ENCODE data around the gene ADAMTS5.

Gene ADAMTS5

GRCh38 chr21:26977746-26978145 is 10.9 kb upstream of the ADAMTS5 start:
- Histone ChIP-seq H4K91ac (ENCODE audit: low read length) (no peak overlapping the region), H3K27ac (ENCODE audit: low read length, poor library complexity, severe bottlenecking) (no peak overlapping the region), H3K27me3 (ENCODE audit: control insufficient read depth in 1 of 2, insufficient read depth in 1 of 2, low read length in 2 of 2) (no peaks in the 10 kb centered on the region), H3K4ac (ENCODE audit: low read depth in 1 of 2, low read length in 2 of 2) (no peak overlapping the region), H3K4me3 (ENCODE audit: insufficient read depth in 1 of 2, low read depth in 1 of 2, low read length in 2 of 2) (no peak overlapping the region), H2BK120ac (ENCODE audit: low read depth, low read length) (no peak overlapping the region), H3K23ac (ENCODE audit: low read length in 2 of 2) (no peak overlapping the region), H2BK5ac (ENCODE audit: low read depth, low read length, poor library complexity, severe bottlenecking) (no peak overlapping the region), H3K79me1 (replicated peaks; ENCODE audit: low read length, poor library complexity, severe bottlenecking) (no peaks in the 10 kb centered on the region), H3K14ac (ENCODE audit: low read length in 2 of 2) (no peak overlapping the region), H3K9ac (ENCODE audit: low read length) (no peak overlapping the region), H3K18ac (ENCODE audit: low read depth in 1 of 2, low read length in 2 of 2) (no peak overlapping the region), H3K36me3 (ENCODE audit: control insufficient read depth in 1 of 2, insufficient read depth in 2 of 2, low read depth in 1 of 2, low read length in 2 of 2) (no peaks in the 10 kb centered on the region), H2BK12ac (ENCODE audit: low read length in 2 of 2) (no peak overlapping the region), H3K4me2 (ENCODE audit: low read length, poor library complexity, severe bottlenecking) (no peak overlapping the region), H2AFZ (ENCODE audit: low read depth, low read length) (no peak overlapping the region), H2AK5ac (ENCODE audit: low read length, severe bottlenecking) (no peak overlapping the region), H3K4me1 (ENCODE audit: control insufficient read depth, insufficient read depth, low read depth, low read length) (no peaks in the 10 kb centered on the region), H4K8ac (ENCODE audit: low read length) (no peak overlapping the region), H3K9me3 (ENCODE audit: control insufficient read depth, low read length) (peaks cover 29% of the 10 kb centered on the region), H2BK15ac (ENCODE audit: low read depth, poor library complexity, severe bottlenecking) (no peak overlapping the region)
- WGBS: no CpG with 5 or more reads among the region's 3 CpGs
- peak; percentile 19 for DNase-seq

- no peak overlapping the region for H3K4me2 ChIP-seq (ENCODE audit: low read length, poor library complexity, severe bottlenecking)
- H3K4me3 ChIP-seq (ENCODE audit: insufficient read depth in 1 of 2, low read depth in 1 of 2, low read length in 2 of 2): peak overlapping the region in 1 of 2 experiments; percentile 48
- H3K4me1 ChIP-seq (ENCODE audit: control insufficient read depth, insufficient read depth, low read depth, low read length): no peaks in the 10 kb centered on the region
- H3K36me3 ChIP-seq (ENCODE audit: control insufficient read depth in 1 of 2, insufficient read depth in 2 of 2, low read depth in 1 of 2, low read length in 2 of 2): no peaks in the 10 kb centered on the region
- no peak overlapping the region for H2BK12ac ChIP-seq (ENCODE audit: low read length in 2 of 2)
- no peak overlapping the region for H4K8ac ChIP-seq (ENCODE audit: low read length)
- H3K18ac ChIP-seq (ENCODE audit: low read depth in 1 of 2, low read length in 2 of 2): no peak overlapping the region
- no peak overlapping the region for H4K91ac ChIP-seq (ENCODE audit: low read length)
- H3K79me1 ChIP-seq (replicated peaks; ENCODE audit: low read length, poor library complexity, severe bottlenecking): peaks cover 1% of the 10 kb centered on the region
- H2BK120ac ChIP-seq (ENCODE audit: low read depth, low read length): no peak overlapping the region
- H3K27ac ChIP-seq (ENCODE audit: low read length, poor library complexity, severe bottlenecking): no peak overlapping the region
- DNase-seq: no peak
- H3K9ac ChIP-seq (ENCODE audit: low read length): peak overlapping the region; percentile 84
- no peaks in the 10 kb centered on the region for H3K27me3 ChIP-seq (ENCODE audit: control insufficient read depth in 1 of 2, insufficient read depth in 1 of 2, low read length in 2 of 2)
- H2AFZ ChIP-seq (ENCODE audit: low read depth, low read length): no peak overlapping the region
- H3K9me3 ChIP-seq (ENCODE audit: control insufficient read depth, low read length): no peaks in the 10 kb centered on the region
- H2AK5ac ChIP-seq (ENCODE audit: low read length, severe bottlenecking): no peak overlapping the region
- no peak overlapping the region for H2BK15ac ChIP-seq (ENCODE audit: low read depth, poor library complexity, severe bottlenecking)
- no peak overlapping the region for H2BK5ac ChIP-seq (ENCODE audit: low read depth, low read length, poor library complexity, severe bottlenecking)
- H3K4ac ChIP-seq (ENCODE audit: low read depth in 1 of 2, low read length in 2 of 2): no peak overlapping the region
- WGBS: 100% methylated on average over 1 of the region's 2 CpGs
- H3K23ac ChIP-seq (ENCODE audit: low read length in 2 of 2): no peak overlapping the region
- H3K14ac ChIP-seq (ENCODE audit: low read length in 2 of 2): no peak overlapping the region
Measured at GRCh38 chr21:26973226-26973625, 6.3 kb upstream of the ADAMTS5 start.

- Histone ChIP-seq H2AFZ (ENCODE audit: low read depth, low read length) (no peak overlapping the region), H3K4ac (ENCODE audit: low read depth in 1 of 2, low read length in 2 of 2) (no peak overlapping the region), H3K4me3 (ENCODE audit: insufficient read depth in 1 of 2, low read depth in 1 of 2, low read length in 2 of 2) (no peak overlapping the region), H3K79me1 (replicated peaks; ENCODE audit: low read length, poor library complexity, severe bottlenecking) (peaks cover 1% of the 10 kb centered on the region), H2AK5ac (ENCODE audit: low read length, severe bottlenecking) (no peak overlapping the region), H3K4me1 (ENCODE audit: control insufficient read depth, insufficient read depth, low read depth, low read length) (no peaks in the 10 kb centered on the region), H2BK15ac (ENCODE audit: low read depth, poor library complexity, severe bottlenecking) (no peak overlapping the region), H4K8ac (ENCODE audit: low read length) (no peak overlapping the region), H2BK120ac (ENCODE audit: low read depth, low read length) (no peak overlapping the region), H3K9me3 (ENCODE audit: control insufficient read depth, low read length) (no peaks in the 10 kb centered on the region), H3K27me3 (ENCODE audit: control insufficient read depth in 1 of 2, insufficient read depth in 1 of 2, low read length in 2 of 2) (no peaks in the 10 kb centered on the region), H4K91ac (ENCODE audit: low read length) (no peak overlapping the region), H3K9ac (ENCODE audit: low read length) (no peak overlapping the region), H3K36me3 (ENCODE audit: control insufficient read depth in 1 of 2, insufficient read depth in 2 of 2, low read depth in 1 of 2, low read length in 2 of 2) (no peaks in the 10 kb centered on the region), H2BK12ac (ENCODE audit: low read length in 2 of 2) (no peak overlapping the region), H2BK5ac (ENCODE audit: low read depth, low read length, poor library complexity, severe bottlenecking) (no peak overlapping the region), H3K14ac (ENCODE audit: low read length in 2 of 2) (no peak overlapping the region), H3K18ac (ENCODE audit: low read depth in 1 of 2, low read length in 2 of 2) (no peak overlapping the region), H3K4me2 (ENCODE audit: low read length, poor library complexity, severe bottlenecking) (no peak overlapping the region), H3K27ac (ENCODE audit: low read length, poor library complexity, severe bottlenecking) (no peak overlapping the region), H3K23ac (ENCODE audit: low read length in 2 of 2) (no peak overlapping the region)
- DNase-seq: no peak
- WGBS: 75% methylated on average over 2 of the region's 2 CpGs
Measured at GRCh38 chr21:26972192-26972591, 5.3 kb upstream of the ADAMTS5 start.

GRCh38 chr21:26969971-26970725 is 3.3 kb upstream of the ADAMTS5 start:
- Histone ChIP-seq H4K91ac (ENCODE audit: low read length) (no peak overlapping the region), H3K23ac (ENCODE audit: low read length in 2 of 2) (no peak overlapping the region), H3K4ac (ENCODE audit: low read depth in 1 of 2, low read length in 2 of 2) (no peak overlapping the region), H3K79me1 (replicated peaks; ENCODE audit: low read length, poor library complexity, severe bottlenecking) (peaks cover 1% of the 10 kb centered on the region), H2BK120ac (ENCODE audit: low read depth, low read length) (no peak overlapping the region), H3K9ac (ENCODE audit: low read length) (no peak overlapping the region), H3K14ac (ENCODE audit: low read length in 2 of 2) (no peak overlapping the region), H3K4me3 (ENCODE audit: insufficient read depth in 1 of 2, low read depth in 1 of 2, low read length in 2 of 2) (no peak overlapping the region), H2BK5ac (ENCODE audit: low read depth, low read length, poor library complexity, severe bottlenecking) (no peak overlapping the region), H3K4me2 (ENCODE audit: low read length, poor library complexity, severe bottlenecking) (no peak overlapping the region), H3K4me1 (ENCODE audit: control insufficient read depth, insufficient read depth, low read depth, low read length) (no peaks in the 10 kb centered on the region), H3K27me3 (ENCODE audit: control insufficient read depth in 1 of 2, insufficient read depth in 1 of 2, low read length in 2 of 2) (no peaks in the 10 kb centered on the region), H3K9me3 (ENCODE audit: control insufficient read depth, low read length) (no peaks in the 10 kb centered on the region), H3K18ac (ENCODE audit: low read depth in 1 of 2, low read length in 2 of 2) (no peak overlapping the region), H2AK5ac (ENCODE audit: low read length, severe bottlenecking) (no peak overlapping the region), H4K8ac (ENCODE audit: low read length) (no peak overlapping the region), H2BK15ac (ENCODE audit: low read depth, poor library complexity, severe bottlenecking) (no peak overlapping the region), H2AFZ (ENCODE audit: low read depth, low read length) (no peak overlapping the region), H3K27ac (ENCODE audit: low read length, poor library complexity, severe bottlenecking) (no peak overlapping the region), H3K36me3 (ENCODE audit: control insufficient read depth in 1 of 2, insufficient read depth in 2 of 2, low read depth in 1 of 2, low read length in 2 of 2) (peaks cover 0 to 5% of the 10 kb centered on the region in 2 experiments), H2BK12ac (ENCODE audit: low read length in 2 of 2) (no peak overlapping the region)
- WGBS: 66% methylated on average over 3 of the region's 6 CpGs
- DNase-seq: no peak
